Heart left ventricle (tissue), 13 donors: ENCODE data around the gene SUCNR1.
"Not testable (repeated sequence)": the region's sequence is repeated elsewhere in the genome, so short reads cannot be mapped to it uniquely, and the experiment has no call there.

Source experiments
- POLR2A ChIP-seq, 2 donors: fragments of 450-650 bp; IDR thresholded peaks; one replicate each; pipeline ENCODE4 v1.6.1; 2017; ENCODE audit warnings: antibody characterized with exemption in 2 of 2, mild to moderate bottlenecking in 2 of 2, moderate library complexity in 2 of 2
- TF ChIP-seq, protein P1 (sequence below), 12 donors: fragments of 200-600 bp; sonication (generic) in 4 of 12; IDR thresholded peaks; one replicate each; pipeline versions ENCODE4 v1.5.0 to v1.8.0; 2018 to 2022; ENCODE audit warnings: antibody characterized with exemption in 12 of 12, mild to moderate bottlenecking in 5 of 12
- donor health status: ischemic (EF 13 %, LVEDD 7.1; RV severe dilation, severe dysfunction).
- donor health status: DM: no; HTN: yes; CAD: no.
- donor health status: DM: no; HTN: no; CAD: no.
- donor health status: ischemic (EF 25% LVEDD 6.9; RV normal size, moderate dysfunction).
- donor health status: ischemic (EF 25% LVEDD 5.7; RV mildly dilated, moderate dysfunction).
- donor health status: ischemic (EF 35%, LVEDD 5.7; RV mildly dilated, moderate dysfunction).
- donor health status: nonischemic (EF 11% LVEDD 7.7; RV severe dilation, severe dysfunction).
- donor health status: DM: yes; HTN: yes; CAD: no.
- donor health status: PGD.
- donor health status: ischemic (EF 29% LVEDD 5.4; RV normal size, mild dysfunction).
- donor health status: nonischemic (EF 23%, LVEDD 6.1; RV moderate dilation, normal function).

- TF ChIP-seq, protein P1, sequence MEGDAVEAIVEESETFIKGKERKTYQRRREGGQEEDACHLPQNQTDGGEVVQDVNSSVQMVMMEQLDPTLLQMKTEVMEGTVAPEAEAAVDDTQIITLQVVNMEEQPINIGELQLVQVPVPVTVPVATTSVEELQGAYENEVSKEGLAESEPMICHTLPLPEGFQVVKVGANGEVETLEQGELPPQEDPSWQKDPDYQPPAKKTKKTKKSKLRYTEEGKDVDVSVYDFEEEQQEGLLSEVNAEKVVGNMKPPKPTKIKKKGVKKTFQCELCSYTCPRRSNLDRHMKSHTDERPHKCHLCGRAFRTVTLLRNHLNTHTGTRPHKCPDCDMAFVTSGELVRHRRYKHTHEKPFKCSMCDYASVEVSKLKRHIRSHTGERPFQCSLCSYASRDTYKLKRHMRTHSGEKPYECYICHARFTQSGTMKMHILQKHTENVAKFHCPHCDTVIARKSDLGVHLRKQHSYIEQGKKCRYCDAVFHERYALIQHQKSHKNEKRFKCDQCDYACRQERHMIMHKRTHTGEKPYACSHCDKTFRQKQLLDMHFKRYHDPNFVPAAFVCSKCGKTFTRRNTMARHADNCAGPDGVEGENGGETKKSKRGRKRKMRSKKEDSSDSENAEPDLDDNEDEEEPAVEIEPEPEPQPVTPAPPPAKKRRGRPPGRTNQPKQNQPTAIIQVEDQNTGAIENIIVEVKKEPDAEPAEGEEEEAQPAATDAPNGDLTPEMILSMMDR (IDR thresholded peaks at IDR 0.05): not testable (repeated sequence)
- TF ChIP-seq POLR2A (IDR thresholded peaks at IDR 0.05): not testable (repeated sequence)
These were observed 25.3 kb downstream of the SUCNR1 start for GRCh38 chr3:151898564-151899261.
